ENCODE data around the gene AFAP1L1. TPM values are rescaled to one million over a fixed set of nuclear protein-coding genes. Genes with fewer than 3 reads are reported as not detected.

Gene AFAP1L1
- total and polyA plus RNA-seq, 2 of the 13 experiments (the other 11 are each of a cell fraction or from before 2014, with no cell fraction given) = 0.38 to 1.0 TPM

GRCh38 chr5:149299451-149300054 lies 27.9 kb downstream of the AFAP1L1 start (continued):
- peak; percentile 55 for TF ChIP-seq HDAC1 (CRISPR knock-in tag; IDR thresholded peaks at IDR 0.05)
- peak; percentile 94 for TF ChIP-seq TEAD3 (CRISPR knock-in tag; optimal IDR thresholded peaks at IDR 0.05; ENCODE audit: borderline replicate concordance)
- TF ChIP-seq PITX1 (CRISPR knock-in tag; IDR thresholded peaks at IDR 0.05) = peak; percentile 49; the same call in 1 of the 2 replicates
- TF ChIP-seq ZNF292 (CRISPR knock-in tag; IDR thresholded peaks at IDR 0.05; ENCODE audit: borderline replicate concordance, low read depth) = peak; percentile 67; the same call in 1 of the 2 replicates
- 0 out of 2 replicates have a peak, but pooled peaks have one; percentile 44 for TF ChIP-seq ZNF839 (CRISPR knock-in tag; IDR thresholded peaks at IDR 0.05; ENCODE audit: borderline replicate concordance)
- TF ChIP-seq, protein P1, sequence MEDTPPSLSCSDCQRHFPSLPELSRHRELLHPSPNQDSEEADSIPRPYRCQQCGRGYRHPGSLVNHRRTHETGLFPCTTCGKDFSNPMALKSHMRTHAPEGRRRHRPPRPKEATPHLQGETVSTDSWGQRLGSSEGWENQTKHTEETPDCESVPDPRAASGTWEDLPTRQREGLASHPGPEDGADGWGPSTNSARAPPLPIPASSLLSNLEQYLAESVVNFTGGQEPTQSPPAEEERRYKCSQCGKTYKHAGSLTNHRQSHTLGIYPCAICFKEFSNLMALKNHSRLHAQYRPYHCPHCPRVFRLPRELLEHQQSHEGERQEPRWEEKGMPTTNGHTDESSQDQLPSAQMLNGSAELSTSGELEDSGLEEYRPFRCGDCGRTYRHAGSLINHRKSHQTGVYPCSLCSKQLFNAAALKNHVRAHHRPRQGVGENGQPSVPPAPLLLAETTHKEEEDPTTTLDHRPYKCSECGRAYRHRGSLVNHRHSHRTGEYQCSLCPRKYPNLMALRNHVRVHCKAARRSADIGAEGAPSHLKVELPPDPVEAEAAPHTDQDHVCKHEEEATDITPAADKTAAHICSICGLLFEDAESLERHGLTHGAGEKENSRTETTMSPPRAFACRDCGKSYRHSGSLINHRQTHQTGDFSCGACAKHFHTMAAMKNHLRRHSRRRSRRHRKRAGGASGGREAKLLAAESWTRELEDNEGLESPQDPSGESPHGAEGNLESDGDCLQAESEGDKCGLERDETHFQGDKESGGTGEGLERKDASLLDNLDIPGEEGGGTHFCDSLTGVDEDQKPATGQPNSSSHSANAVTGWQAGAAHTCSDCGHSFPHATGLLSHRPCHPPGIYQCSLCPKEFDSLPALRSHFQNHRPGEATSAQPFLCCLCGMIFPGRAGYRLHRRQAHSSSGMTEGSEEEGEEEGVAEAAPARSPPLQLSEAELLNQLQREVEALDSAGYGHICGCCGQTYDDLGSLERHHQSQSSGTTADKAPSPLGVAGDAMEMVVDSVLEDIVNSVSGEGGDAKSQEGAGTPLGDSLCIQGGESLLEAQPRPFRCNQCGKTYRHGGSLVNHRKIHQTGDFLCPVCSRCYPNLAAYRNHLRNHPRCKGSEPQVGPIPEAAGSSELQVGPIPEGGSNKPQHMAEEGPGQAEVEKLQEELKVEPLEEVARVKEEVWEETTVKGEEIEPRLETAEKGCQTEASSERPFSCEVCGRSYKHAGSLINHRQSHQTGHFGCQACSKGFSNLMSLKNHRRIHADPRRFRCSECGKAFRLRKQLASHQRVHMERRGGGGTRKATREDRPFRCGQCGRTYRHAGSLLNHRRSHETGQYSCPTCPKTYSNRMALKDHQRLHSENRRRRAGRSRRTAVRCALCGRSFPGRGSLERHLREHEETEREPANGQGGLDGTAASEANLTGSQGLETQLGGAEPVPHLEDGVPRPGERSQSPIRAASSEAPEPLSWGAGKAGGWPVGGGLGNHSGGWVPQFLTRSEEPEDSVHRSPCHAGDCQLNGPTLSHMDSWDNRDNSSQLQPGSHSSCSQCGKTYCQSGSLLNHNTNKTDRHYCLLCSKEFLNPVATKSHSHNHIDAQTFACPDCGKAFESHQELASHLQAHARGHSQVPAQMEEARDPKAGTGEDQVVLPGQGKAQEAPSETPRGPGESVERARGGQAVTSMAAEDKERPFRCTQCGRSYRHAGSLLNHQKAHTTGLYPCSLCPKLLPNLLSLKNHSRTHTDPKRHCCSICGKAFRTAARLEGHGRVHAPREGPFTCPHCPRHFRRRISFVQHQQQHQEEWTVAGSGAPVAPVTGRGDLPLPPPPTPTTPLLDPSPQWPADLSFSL (CRISPR knock-in tag; IDR thresholded peaks at IDR 0.05) = peak; percentile 93
- 0 out of 2 replicates have a peak, but pooled peaks have one; percentile 33 for TF ChIP-seq ATF2 (CRISPR knock-in tag; IDR thresholded peaks at IDR 0.05)
- 0 out of 2 replicates have a peak, but pooled peaks have one; percentile 23 for TF ChIP-seq ZSCAN31 (CRISPR knock-in tag; IDR thresholded peaks at IDR 0.05; ENCODE audit: low read depth)
- 0 out of 2 replicates have a peak, but pooled peaks have one; percentile 65 for TF ChIP-seq PPARG (CRISPR knock-in tag; conservative IDR thresholded peaks at IDR 0.05)
- TF ChIP-seq SOX5 (CRISPR knock-in tag; IDR thresholded peaks at IDR 0.05; ENCODE audit: borderline replicate concordance) = 0 out of 2 replicates have a peak, but pooled peaks have one; percentile 31
- no peak for TF ChIP-seq ZNF562 (CRISPR knock-in tag; IDR thresholded peaks at IDR 0.05; ENCODE audit: borderline replicate concordance)
- peak; percentile 33 for TF ChIP-seq ASH2L (IDR thresholded peaks at IDR 0.05; ENCODE audit: insufficient read length, low read depth, low read length)
- TF ChIP-seq KDM6A (CRISPR knock-in tag; IDR thresholded peaks at IDR 0.05; ENCODE audit: low read depth) = peak; percentile 69
- 0 out of 2 replicates have a peak, but pooled peaks have one; percentile 27 for TF ChIP-seq HNF4G (IDR thresholded peaks at IDR 0.05; ENCODE audit: borderline replicate concordance, low read depth, low read length)
- TF ChIP-seq HNF4G (CRISPR knock-in tag; IDR thresholded peaks at IDR 0.05; ENCODE audit: borderline replicate concordance, low read depth) = no peak
- TF ChIP-seq CEBPG (CRISPR knock-in tag; IDR thresholded peaks at IDR 0.05) = peak; percentile 84
- TF ChIP-seq, protein P2, sequence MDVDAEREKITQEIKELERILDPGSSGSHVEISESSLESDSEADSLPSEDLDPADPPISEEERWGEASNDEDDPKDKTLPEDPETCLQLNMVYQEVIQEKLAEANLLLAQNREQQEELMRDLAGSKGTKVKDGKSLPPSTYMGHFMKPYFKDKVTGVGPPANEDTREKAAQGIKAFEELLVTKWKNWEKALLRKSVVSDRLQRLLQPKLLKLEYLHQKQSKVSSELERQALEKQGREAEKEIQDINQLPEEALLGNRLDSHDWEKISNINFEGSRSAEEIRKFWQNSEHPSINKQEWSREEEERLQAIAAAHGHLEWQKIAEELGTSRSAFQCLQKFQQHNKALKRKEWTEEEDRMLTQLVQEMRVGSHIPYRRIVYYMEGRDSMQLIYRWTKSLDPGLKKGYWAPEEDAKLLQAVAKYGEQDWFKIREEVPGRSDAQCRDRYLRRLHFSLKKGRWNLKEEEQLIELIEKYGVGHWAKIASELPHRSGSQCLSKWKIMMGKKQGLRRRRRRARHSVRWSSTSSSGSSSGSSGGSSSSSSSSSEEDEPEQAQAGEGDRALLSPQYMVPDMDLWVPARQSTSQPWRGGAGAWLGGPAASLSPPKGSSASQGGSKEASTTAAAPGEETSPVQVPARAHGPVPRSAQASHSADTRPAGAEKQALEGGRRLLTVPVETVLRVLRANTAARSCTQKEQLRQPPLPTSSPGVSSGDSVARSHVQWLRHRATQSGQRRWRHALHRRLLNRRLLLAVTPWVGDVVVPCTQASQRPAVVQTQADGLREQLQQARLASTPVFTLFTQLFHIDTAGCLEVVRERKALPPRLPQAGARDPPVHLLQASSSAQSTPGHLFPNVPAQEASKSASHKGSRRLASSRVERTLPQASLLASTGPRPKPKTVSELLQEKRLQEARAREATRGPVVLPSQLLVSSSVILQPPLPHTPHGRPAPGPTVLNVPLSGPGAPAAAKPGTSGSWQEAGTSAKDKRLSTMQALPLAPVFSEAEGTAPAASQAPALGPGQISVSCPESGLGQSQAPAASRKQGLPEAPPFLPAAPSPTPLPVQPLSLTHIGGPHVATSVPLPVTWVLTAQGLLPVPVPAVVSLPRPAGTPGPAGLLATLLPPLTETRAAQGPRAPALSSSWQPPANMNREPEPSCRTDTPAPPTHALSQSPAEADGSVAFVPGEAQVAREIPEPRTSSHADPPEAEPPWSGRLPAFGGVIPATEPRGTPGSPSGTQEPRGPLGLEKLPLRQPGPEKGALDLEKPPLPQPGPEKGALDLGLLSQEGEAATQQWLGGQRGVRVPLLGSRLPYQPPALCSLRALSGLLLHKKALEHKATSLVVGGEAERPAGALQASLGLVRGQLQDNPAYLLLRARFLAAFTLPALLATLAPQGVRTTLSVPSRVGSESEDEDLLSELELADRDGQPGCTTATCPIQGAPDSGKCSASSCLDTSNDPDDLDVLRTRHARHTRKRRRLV (CRISPR knock-in tag; IDR thresholded peaks at IDR 0.05) = 0 out of 2 replicates have a peak, but pooled peaks have one; percentile 27

Data from HepG2 (cell line).